GM23248 (cell line): ENCODE results near the gene ZNF544.

Source experiments
- EZH2 ChIP-seq: fragments of 200-600 bp; sonication (generic); IDR thresholded peaks from 2 replicates; pipeline ENCODE4 v1.6.1; 2018; ENCODE audit warnings: antibody characterized with exemption, mild to moderate bottlenecking; ENCODE audit not compliant: insufficient read depth, poor library complexity, severe bottlenecking
- EZH2phosphoT487 ChIP-seq: fragments of 200-600 bp; sonication (generic); IDR thresholded peaks from 2 replicates; pipeline ENCODE4 v1.6.1; 2018; ENCODE audit warnings: antibody characterized with exemption, moderate library complexity, mild to moderate bottlenecking, low read depth; ENCODE audit not compliant: insufficient read depth

GRCh38 chr19:58183817-58184215 is 44.9 kb upstream of the ZNF544 start:
- TF ChIP-seq EZH2 (no peak), EZH2phosphoT487 (no peak)
